ENCODE measurements around the gene PLA2G2F. TPM values are rescaled to one million over a fixed set of nuclear protein-coding genes. Genes with fewer than 3 reads are reported as not detected.

The PLA2G2F gene
- polyA plus RNA-seq, 2 of the 4 experiments (the other 2 are of a cell fraction): not detected

DNA sequence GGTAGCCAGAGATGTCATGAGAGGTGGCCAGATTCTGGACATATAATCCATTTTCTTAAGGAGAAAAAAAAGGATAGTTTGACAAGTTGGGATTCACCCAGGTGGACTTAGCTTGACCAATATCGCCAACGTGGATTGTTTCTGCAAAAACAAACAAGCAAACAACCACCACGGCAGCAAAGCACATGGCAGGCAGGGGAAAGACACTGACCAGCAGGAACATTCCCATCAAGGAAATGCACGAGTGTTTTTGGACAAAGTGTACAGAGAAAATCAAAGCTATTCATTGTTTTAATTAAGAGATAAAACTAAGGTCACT lies 56.3 kb downstream of the PLA2G2F start:
- DNase-seq (ENCODE audit: low read depth in 1 of 2, low spot score in 1 of 2): no peak
- H3K4me1 ChIP-seq: peaks cover 8% of the 10 kb centered on the region; the same call in 1 of the 3 replicates
- POLR2A ChIA-PET: no interaction called here
- no peak overlapping the region for H3K4me3 ChIP-seq
- no peaks in the 10 kb centered on the region for H3K9me3 ChIP-seq
- no peak overlapping the region for H3K27ac ChIP-seq
- CTCF ChIA-PET: interaction anchor here (0.6 to 3.3 kb wide), 20 partner anchors 10 to 298 kb away, joined by 3 to 16 read pairs (median 4); no protein-coding TSS in a partner anchor
- no peak for ATAC-seq
- FAIRE-seq: no peak
- TF ChIP-seq, protein P1, sequence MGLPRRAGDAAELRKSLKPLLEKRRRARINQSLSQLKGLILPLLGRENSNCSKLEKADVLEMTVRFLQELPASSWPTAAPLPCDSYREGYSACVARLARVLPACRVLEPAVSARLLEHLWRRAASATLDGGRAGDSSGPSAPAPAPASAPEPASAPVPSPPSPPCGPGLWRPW (IDR thresholded peaks at IDR 0.05): no peak
- TF ChIP-seq, protein P2, sequence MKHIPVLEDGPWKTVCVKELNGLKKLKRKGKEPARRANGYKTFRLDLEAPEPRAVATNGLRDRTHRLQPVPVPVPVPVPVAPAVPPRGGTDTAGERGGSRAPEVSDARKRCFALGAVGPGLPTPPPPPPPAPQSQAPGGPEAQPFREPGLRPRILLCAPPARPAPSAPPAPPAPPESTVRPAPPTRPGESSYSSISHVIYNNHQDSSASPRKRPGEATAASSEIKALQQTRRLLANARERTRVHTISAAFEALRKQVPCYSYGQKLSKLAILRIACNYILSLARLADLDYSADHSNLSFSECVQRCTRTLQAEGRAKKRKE (CRISPR knock-in tag; IDR thresholded peaks at IDR 0.05; ENCODE audit: low read depth): no peak
- TF ChIP-seq EP300 (IDR thresholded peaks at IDR 0.05) (no peak), SREBF2 (IDR thresholded peaks at IDR 0.05) (no peak), CEBPB (IDR thresholded peaks at IDR 0.05) (no peak), FOXS1 (CRISPR knock-in tag; IDR thresholded peaks at IDR 0.05) (no peak), KDM5A (IDR thresholded peaks at IDR 0.05) (no peak), HOXB13 (CRISPR knock-in tag; IDR thresholded peaks at IDR 0.05; ENCODE audit: low read depth) (no peak), MAZ (IDR thresholded peaks at IDR 0.05; ENCODE audit: borderline replicate concordance, low read depth, low read length) (no peak), JUNB (IDR thresholded peaks at IDR 0.05) (no peak)
- TF ChIP-seq, protein P3, sequence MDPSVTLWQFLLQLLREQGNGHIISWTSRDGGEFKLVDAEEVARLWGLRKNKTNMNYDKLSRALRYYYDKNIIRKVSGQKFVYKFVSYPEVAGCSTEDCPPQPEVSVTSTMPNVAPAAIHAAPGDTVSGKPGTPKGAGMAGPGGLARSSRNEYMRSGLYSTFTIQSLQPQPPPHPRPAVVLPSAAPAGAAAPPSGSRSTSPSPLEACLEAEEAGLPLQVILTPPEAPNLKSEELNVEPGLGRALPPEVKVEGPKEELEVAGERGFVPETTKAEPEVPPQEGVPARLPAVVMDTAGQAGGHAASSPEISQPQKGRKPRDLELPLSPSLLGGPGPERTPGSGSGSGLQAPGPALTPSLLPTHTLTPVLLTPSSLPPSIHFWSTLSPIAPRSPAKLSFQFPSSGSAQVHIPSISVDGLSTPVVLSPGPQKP (IDR thresholded peaks at IDR 0.05; ENCODE audit: low read depth, low read length): no peak
- TF ChIP-seq, protein P4, sequence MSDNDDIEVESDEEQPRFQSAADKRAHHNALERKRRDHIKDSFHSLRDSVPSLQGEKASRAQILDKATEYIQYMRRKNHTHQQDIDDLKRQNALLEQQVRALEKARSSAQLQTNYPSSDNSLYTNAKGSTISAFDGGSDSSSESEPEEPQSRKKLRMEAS (IDR thresholded peaks at IDR 0.05): no peak
- WGBS (ENCODE audit: missing lambda C conversion rate): 56% methylated on average over 4 of the region's 4 CpGs
- H3K4me2 ChIP-seq: no peak overlapping the region

DNA sequence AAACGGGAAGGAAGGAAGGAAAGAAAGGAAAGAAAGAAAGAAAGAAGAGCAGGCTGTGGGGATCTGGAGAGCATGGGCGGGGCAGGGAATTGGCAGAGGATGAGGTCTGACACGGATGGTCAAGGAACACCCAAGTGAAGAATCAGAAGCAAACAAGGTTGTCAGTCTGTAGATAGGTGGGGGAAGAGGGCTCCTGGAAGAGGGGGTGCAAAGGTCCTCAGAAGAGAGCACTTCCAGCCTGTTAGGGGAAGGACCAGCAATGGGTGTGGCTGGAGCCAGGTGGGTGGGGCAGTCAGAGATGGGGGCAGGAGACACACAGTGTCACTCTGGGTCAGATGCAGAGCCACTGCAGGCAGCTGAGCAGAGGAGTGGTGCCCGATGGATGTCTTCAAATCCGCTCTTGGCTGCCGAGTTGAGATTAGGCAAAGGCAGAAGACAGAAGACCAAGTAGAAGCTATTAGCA lies 58.2 kb downstream of the PLA2G2F start:
- Histone ChIP-seq H3K9me3 (no peaks in the 10 kb centered on the region), H3K27ac (no peak overlapping the region), H3K4me3 (no peak overlapping the region), H3K4me2 (no peak overlapping the region), H3K4me1 (peaks cover 8% of the 10 kb centered on the region; the same call in 1 of the 3 replicates)
- ATAC-seq: no peak
- no peak for DNase-seq (ENCODE audit: low read depth in 1 of 2, low spot score in 1 of 2)
- FAIRE-seq: no peak
- CTCF ChIA-PET: interaction anchor here (1.2 kb wide), 1 partner anchor 280 kb away, joined by 3 read pairs; no protein-coding TSS in a partner anchor
- TF ChIP-seq EHMT2 (IDR thresholded peaks at IDR 0.05; ENCODE audit: low read depth): no peak
- no peak for TF ChIP-seq MAZ (IDR thresholded peaks at IDR 0.05; ENCODE audit: borderline replicate concordance, low read depth, low read length)
- no peak for TF ChIP-seq MAFK (IDR thresholded peaks at IDR 0.05; ENCODE audit: partially characterized antibody)
- no peak for TF ChIP-seq POLR2AphosphoS2 (conservative IDR thresholded peaks at IDR 0.05; ENCODE audit: low read length)
- no peak for TF ChIP-seq HDAC2 (IDR thresholded peaks at IDR 0.05)
- no peak for TF ChIP-seq EP300 (IDR thresholded peaks at IDR 0.05)
- no peak for TF ChIP-seq JUNB (IDR thresholded peaks at IDR 0.05)
- TF ChIP-seq, protein P4 (IDR thresholded peaks at IDR 0.05): no peak
- TF ChIP-seq, protein P5, sequence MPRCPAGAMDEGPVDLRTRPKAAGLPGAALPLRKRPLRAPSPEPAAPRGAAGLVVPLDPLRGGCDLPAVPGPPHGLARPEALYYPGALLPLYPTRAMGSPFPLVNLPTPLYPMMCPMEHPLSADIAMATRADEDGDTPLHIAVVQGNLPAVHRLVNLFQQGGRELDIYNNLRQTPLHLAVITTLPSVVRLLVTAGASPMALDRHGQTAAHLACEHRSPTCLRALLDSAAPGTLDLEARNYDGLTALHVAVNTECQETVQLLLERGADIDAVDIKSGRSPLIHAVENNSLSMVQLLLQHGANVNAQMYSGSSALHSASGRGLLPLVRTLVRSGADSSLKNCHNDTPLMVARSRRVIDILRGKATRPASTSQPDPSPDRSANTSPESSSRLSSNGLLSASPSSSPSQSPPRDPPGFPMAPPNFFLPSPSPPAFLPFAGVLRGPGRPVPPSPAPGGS (IDR thresholded peaks at IDR 0.05): no peak
- no peak for TF ChIP-seq PHF8 (IDR thresholded peaks at IDR 0.05; ENCODE audit: borderline replicate concordance, low read depth)
- TF ChIP-seq GATA3 (IDR thresholded peaks at IDR 0.05; ENCODE audit: borderline replicate concordance): no peak
- TF ChIP-seq, protein P6, sequence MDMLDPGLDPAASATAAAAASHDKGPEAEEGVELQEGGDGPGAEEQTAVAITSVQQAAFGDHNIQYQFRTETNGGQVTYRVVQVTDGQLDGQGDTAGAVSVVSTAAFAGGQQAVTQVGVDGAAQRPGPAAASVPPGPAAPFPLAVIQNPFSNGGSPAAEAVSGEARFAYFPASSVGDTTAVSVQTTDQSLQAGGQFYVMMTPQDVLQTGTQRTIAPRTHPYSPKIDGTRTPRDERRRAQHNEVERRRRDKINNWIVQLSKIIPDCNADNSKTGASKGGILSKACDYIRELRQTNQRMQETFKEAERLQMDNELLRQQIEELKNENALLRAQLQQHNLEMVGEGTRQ (IDR thresholded peaks at IDR 0.05): no peak
- no peak for TF ChIP-seq SREBF2 (IDR thresholded peaks at IDR 0.05)
- no peak for TF ChIP-seq FOSL2 (IDR thresholded peaks at IDR 0.05)
- no peak for TF ChIP-seq FOSL2 (CRISPR knock-in tag; IDR thresholded peaks at IDR 0.05)
- TF ChIP-seq TFCP2L1 (CRISPR knock-in tag; IDR thresholded peaks at IDR 0.05): no peak
- no peak for TF ChIP-seq ZFP36 (IDR thresholded peaks at IDR 0.05; ENCODE audit: borderline replicate concordance, partially characterized antibody)
- TF ChIP-seq HOXA7 (CRISPR knock-in tag; IDR thresholded peaks at IDR 0.05): no peak
- WGBS (ENCODE audit: missing lambda C conversion rate): 60% methylated on average over 5 of the region's 6 CpGs
- POLR2A ChIA-PET: no interaction called here
